NCI-H748 (cell line): Measurements from ENCODE around the gene PRMT5.

Experiments
- DNase-seq: peaks from one replicate; lab custom pipeline; 2025; ENCODE audit not compliant: unreplicated experiment; lab: John Stamatoyannopoulos, UW

Gene PRMT5

DNA sequence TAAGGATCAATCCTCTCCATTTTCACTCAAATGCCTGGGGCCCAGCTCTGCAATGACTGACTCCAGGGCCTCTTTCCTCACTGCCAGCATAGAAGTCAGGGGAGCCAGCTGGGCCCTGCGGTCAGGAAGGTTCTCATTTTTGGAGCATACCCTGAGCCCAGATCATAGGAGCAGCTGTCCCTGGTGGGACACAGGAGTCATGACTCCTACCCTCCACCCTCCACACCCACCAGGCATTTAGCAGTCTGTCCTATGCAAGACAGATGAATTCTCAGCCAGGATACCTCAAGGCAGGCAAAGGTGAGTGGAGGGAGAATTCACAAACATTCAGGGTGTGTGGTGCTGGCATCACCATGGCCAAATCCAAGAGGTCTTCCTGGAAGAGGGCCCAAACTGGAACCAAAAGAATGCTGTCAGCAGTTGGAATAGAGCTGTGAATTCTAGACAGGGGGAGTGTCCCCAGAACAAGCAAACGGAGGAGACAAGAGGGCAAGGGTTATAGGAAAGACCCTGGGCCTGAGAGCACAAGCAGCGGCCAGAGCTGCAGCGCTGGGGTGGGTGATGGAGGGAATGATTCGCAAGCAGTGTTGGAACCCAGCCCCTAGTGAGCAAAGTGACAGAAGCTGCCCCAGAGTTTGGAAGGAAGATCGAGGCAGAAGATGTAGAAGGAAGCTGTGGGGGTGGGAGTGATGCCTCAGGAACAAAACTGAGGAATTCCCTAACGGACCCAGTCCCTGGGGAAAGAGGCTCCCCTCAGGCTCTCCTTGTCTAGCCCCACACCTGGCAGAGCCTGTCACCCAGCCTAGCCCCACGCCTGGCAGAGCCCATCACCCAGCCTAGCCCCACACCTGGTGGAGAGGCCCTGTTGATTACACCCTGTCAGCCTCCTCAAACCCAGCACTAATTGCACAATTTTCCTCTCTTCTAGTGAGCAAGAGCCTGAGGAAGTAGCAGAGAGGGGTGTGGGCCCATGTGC lies 50.6 kb downstream of the PRMT5 start:
- DNase-seq: no peak

DNA sequence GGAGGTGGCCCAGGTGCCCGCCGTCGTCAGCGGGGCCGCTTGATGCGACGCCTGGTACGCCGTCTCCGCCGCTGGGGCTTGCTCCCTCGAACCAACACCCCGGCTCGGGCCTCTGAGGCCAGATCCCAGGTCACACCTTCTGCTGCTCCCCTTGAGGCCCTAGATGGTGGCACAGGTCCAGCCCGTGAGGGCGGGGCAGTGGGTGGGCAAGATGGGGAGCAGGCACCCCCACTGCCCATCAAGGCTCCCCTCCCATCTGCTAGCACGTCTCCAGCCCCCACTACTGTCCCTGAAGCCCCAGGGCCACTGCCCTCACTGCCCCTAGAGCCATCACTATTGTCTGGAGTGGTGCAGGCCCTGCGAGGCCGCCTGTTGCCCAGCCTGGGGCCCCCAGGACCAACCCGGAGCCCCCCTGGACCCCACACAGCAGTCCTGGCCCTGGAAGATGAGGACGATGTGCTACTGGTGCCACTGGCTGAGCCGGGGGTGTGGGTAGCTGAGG lies 52.1 kb downstream of the PRMT5 start:
- no peak for DNase-seq

DNA sequence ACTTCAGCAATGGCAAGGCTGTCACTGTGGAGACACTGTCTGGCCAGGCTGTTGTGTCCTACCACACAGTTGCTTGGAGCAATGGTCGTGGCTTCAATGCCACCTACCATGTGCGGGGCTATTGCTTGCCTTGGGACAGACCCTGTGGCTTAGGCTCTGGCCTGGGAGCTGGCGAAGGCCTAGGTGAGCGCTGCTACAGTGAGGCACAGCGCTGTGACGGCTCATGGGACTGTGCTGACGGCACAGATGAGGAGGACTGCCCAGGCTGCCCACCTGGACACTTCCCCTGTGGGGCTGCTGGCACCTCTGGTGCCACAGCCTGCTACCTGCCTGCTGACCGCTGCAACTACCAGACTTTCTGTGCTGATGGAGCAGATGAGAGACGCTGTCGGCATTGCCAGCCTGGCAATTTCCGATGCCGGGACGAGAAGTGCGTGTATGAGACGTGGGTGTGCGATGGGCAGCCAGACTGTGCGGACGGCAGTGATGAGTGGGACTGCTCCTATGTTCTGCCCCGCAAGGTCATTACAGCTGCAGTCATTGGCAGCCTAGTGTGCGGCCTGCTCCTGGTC lies 53.3 kb downstream of the PRMT5 start:
- DNase-seq: no peak

DNA sequence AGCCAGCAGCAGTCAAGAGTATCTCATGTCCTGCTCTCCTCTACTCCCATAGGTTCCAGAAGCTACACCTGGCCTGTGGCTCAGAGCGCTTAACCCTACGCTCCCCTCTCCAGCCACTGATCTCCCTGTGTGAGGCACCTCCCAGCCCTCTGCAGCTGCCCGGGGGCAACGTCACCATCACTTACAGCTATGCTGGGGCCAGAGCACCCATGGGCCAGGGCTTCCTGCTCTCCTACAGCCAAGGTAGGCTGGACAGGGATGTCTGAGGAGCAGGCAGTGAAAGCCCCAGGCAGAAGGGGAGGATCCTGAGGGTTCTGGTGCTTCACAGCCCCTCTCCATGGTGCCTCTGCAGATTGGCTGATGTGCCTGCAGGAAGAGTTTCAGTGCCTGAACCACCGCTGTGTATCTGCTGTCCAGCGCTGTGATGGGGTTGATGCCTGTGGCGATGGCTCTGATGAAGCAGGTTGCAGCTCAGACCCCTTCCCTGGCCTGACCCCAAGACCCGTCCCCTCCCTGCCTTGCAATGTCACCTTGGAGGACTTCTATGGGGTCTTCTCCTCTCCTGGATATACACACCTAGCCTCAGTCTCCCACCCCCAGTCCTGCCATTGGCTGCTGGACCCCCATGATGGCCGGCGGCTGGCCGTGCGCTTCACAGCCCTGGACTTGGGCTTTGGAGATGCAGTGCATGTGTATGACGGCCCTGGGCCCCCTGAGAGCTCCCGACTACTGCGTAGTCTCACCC lies 54.0 kb downstream of the PRMT5 start:
- no peak for DNase-seq

DNA sequence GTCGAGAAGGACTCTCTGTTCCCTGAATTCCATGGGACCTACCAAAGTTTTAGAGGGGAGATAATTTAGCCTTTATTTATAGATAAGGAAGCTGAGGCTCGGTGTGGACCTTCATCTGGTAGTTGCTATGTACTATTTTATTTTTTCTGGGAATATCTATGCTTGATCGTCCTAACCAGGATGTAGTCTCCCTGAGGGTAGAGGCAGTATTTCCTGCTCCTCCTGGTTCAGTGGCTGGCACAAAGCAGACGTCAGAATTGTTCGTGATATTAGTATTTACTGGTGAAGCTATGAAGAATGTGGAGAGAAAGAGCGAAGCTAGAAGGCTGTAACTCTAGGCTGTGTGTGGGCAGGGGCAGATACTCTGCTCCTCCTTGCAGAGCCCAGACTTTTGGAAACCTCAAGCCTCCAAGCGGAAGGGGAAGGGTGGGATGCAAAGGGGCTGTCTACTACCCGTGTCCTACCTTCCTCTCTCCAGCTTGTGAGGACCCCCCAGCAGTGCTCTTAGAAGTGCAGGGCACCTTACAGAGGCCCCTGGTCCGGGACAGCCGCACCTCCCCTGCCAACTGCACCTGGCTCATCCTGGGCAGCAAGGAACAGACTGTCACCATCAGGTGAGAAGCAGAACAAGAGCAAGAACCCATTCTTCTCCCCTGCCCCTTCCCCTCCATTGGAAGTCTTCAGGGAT lies 56.2 kb downstream of the PRMT5 start:
- no peak for DNase-seq

DNA sequence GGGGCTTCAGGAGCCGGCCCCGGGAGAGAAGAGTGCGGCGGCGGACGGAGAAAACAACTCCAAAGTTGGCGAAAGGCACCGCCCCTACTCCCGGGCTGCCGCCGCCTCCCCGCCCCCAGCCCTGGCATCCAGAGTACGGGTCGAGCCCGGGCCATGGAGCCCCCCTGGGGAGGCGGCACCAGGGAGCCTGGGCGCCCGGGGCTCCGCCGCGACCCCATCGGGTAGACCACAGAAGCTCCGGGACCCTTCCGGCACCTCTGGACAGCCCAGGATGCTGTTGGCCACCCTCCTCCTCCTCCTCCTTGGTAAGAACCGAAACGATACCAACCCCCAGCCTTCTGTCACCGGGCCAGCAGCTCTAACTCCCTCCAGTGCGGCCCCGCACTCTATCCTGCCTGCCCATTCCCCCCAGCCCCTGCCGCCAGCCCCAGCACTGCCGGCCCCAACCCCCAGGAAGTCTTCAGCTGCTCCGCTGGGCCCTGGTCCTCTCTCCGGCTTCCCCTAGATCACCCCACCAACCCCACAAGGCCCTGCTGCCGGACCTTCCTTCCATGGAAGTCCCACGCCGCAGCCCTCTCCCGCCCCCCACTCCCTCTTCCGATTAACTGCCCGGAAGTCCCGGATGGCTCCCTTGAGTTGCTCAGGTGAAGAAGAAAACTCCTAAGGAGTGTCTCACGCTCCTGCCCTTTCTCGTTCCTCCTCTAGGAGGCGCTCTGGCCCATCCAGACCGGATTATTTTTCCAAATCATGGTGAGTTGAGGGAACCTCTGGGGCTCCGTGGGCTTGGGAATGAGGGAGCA lies 56.9 kb downstream of the PRMT5 start:
- DNase-seq: peak; percentile 90

DNA sequence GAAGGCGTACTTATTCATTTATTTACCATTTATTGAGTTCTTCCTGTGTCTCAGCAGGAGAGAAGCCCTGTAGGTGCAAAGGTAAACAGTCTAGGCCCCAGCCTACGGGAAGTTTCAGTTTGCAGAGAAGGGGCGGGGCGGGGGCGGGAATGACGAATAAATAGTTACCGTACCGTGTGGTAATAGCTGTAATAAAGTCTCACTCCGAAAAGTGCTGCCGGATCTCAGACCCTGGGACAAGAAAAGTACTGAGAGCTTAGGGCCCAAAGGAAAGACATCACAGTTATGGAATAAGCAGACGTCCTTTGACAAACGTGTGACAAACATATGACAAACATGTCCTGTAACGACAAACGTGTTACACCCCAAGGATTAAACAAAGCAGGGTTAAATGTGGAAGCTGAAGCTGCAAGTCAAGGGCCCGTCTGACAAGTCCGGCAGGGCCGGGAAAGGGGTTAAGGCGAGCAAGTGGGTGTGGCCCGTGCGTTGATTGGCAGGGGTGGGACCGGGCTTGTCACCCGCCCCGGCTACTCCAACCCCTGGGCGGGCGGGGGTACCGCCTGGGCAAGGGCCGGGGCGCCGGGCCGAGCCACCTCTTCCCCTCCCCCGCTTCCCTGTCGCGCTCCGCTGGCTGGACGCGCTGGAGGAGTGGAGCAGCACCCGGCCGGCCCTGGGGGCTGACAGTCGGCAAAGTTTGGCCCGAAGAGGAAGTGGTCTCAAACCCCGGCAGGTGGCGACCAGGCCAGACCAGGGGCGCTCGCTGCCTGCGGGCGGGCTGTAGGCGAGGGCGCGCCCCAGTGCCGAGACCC lies 57.7 kb downstream of the PRMT5 start, which contains the start of gene LRP10:
Gene LRP10, plus strand, starts transcription at position 517 of the 809 bp plus-strand sequence. CDS start 564 bp downstream, outside the sequence.
- peak; percentile 91 for DNase-seq

DNA sequence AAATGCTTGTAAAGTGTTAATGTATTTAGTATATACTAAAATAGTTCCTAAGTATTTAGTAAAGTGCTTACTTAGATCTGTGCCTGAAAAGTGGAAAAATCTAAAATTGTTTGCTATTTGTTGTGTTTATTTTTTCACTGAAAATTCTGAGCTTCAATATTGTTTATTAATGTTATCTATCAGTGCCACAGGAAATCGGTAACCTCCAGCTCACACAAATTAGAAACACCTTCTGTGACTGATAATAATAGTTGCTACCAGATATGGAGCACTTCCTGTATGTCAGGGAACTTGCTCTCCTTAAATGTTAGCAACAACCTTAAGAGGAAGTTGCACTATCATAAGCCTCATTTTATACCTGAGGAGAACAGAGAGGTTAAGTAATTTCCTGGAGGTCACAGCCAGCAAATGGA lies 58.4 kb downstream of the PRMT5 start:
- DNase-seq: no peak
